Duodenal mucosa (tissue), 2 donors: ENCODE data around the gene LCN2.
A peak's percentile ranks its signal among the peaks of the same experiment; 100 is the strongest.

ENCODE experiments used
- H3K27ac ChIP-seq: one replicate; pipeline ENCODE4 v1.7.0; 2013; ENCODE audit warnings: low read depth, low read length
- H3K27me3 ChIP-seq, 2 donors: one replicate each; pipeline ENCODE4 v1.7.0; 2013; ENCODE audit warnings: low read length in 2 of 2, control low read depth in 1 of 2; ENCODE audit not compliant: insufficient read depth in 2 of 2, control insufficient read depth in 1 of 2
- H3K36me3 ChIP-seq, 2 donors: one replicate each; pipeline ENCODE4 v1.7.0; 2013; ENCODE audit warnings: low read length in 2 of 2, control low read depth in 1 of 2; ENCODE audit not compliant: insufficient read depth in 2 of 2, control insufficient read depth in 1 of 2
- H3K4me1 ChIP-seq, 2 donors: one replicate each; pipeline ENCODE4 v1.7.0; 2013; ENCODE audit warnings: low read length in 2 of 2, control low read depth in 1 of 2; ENCODE audit not compliant: insufficient read depth in 2 of 2, control insufficient read depth in 1 of 2
- H3K4me3 ChIP-seq, 2 donors: one replicate each; pipeline ENCODE4 v1.7.0; 2013; ENCODE audit warnings: low read length in 2 of 2, low read depth in 1 of 2
- H3K9ac ChIP-seq, 2 donors: one replicate each; pipeline ENCODE4 v1.7.0; 2013; ENCODE audit warnings: low read length in 2 of 2, low read depth in 1 of 2
- H3K9me3 ChIP-seq, 2 donors: one replicate each; pipeline ENCODE4 v1.7.0; 2013; ENCODE audit warnings: low read length in 2 of 2, control low read depth in 1 of 2; ENCODE audit not compliant: control insufficient read depth in 1 of 2

Gene LCN2

GRCh38 chr9:128160603-128160987 is 11.3 kb downstream of the LCN2 start:
- H3K4me1 ChIP-seq: peaks cover 14 to 16% of the 10 kb centered on the region in 2 donors
- no peaks in the 10 kb centered on the region for H3K27me3 ChIP-seq
- no peak overlapping the region for H3K27ac ChIP-seq
- peaks cover 0 to 22% of the 10 kb centered on the region in 2 donors for H3K36me3 ChIP-seq
- H3K9ac ChIP-seq: peak overlapping the region; percentile 81 to 86
- H3K4me3 ChIP-seq: peak overlapping the region; percentile 80 to 88
- H3K9me3 ChIP-seq: no peaks in the 10 kb centered on the region

GRCh38 chr9:128161215-128161902 is 12.1 kb downstream of the LCN2 start:
- Histone ChIP-seq H3K4me1 (peaks cover 14 to 16% of the 10 kb centered on the region in 2 donors), H3K4me3 (peak overlapping the region; percentile 80 to 88), H3K36me3 (peaks cover under 1 to 29% of the 10 kb centered on the region in 2 donors), H3K9ac (peak overlapping the region in 1 of 2 donors; percentile 86), H3K9me3 (no peaks in the 10 kb centered on the region), H3K27me3 (no peaks in the 10 kb centered on the region), H3K27ac (no peak overlapping the region)

GRCh38 chr9:128162215-128163026 is 13.2 kb downstream of the LCN2 start:
- H3K27ac ChIP-seq: no peak overlapping the region
- no peak overlapping the region for H3K4me3 ChIP-seq
- no peaks in the 10 kb centered on the region for H3K9me3 ChIP-seq
- no peak overlapping the region for H3K9ac ChIP-seq
- no peaks in the 10 kb centered on the region for H3K27me3 ChIP-seq
- H3K4me1 ChIP-seq: peaks cover 14 to 16% of the 10 kb centered on the region in 2 donors
- H3K36me3 ChIP-seq: peaks cover 12 to 40% of the 10 kb centered on the region in 2 donors

DNA sequence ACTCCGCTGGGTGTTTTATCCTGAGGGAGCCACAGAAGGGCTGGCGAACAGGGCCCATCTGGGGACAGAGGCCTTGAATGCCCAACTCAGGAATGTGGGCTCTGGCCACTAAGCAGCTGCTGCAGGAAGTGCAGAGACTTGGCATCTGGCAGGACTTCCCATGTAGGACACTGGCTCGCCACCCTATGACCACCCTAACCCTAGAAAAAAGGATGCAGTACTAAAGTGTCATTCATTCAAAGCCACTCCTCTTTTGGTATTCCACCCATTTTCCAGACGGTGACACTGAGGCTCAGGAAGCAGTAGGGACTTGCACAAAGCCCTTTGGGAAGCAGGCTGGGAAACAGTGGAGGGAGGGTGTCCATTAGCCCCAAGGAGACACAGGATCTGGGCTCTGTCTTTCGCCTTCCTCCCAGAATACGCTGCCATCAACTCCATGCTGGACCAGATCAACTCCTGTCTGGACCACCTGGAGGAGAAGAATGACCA is 13.8 kb downstream of the LCN2 start:
- Histone ChIP-seq H3K9ac (no peak overlapping the region), H3K4me1 (peaks cover 14 to 16% of the 10 kb centered on the region in 2 donors), H3K27ac (no peak overlapping the region), H3K27me3 (no peaks in the 10 kb centered on the region), H3K36me3 (peaks cover 16 to 46% of the 10 kb centered on the region in 2 donors), H3K4me3 (no peak overlapping the region), H3K9me3 (no peaks in the 10 kb centered on the region)

DNA sequence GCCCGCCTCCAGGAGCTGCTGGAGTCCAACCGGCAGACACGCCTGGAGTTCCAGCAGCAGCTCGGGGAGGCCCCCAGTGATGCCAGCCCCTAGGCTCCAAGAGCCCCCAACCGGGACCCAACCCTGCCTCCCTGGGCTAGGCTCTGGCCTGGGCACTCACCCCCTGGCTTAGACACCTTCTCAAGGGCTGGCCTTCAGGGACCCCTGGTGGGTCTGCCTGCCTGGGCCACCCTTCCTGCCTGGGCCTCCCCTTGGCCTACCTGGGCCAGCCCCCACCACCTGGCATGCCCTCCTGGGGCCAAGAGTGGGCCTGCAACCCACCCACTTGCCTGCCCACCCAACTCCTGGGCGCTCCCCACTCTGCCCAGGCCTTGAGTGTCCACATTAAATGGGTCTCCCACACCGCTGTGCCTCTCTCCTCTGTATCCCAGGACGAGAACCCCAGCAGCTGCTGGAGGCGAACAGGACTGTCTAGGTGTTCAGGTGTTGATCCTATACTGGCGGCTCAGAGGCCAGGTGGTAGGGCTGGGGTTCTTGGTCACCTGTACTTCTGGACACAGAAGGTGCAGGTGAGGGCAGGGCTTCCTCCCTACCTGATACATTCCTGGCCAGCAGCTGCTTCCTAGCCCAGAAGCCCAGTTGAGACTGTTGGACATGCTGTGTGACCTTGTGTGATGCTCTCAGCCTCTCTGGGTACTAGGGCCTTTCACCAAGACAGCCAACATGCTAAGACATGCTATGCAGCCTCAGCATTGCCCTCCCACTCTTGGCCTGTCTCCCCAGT is 14.5 kb downstream of the LCN2 start:
- no peaks in the 10 kb centered on the region for H3K27me3 ChIP-seq
- peaks cover 14 to 16% of the 10 kb centered on the region in 2 donors for H3K4me1 ChIP-seq
- no peak overlapping the region for H3K27ac ChIP-seq
- no peaks in the 10 kb centered on the region for H3K9me3 ChIP-seq
- no peak overlapping the region for H3K4me3 ChIP-seq
- peaks cover 16 to 52% of the 10 kb centered on the region in 2 donors for H3K36me3 ChIP-seq
- no peak overlapping the region for H3K9ac ChIP-seq

DNA sequence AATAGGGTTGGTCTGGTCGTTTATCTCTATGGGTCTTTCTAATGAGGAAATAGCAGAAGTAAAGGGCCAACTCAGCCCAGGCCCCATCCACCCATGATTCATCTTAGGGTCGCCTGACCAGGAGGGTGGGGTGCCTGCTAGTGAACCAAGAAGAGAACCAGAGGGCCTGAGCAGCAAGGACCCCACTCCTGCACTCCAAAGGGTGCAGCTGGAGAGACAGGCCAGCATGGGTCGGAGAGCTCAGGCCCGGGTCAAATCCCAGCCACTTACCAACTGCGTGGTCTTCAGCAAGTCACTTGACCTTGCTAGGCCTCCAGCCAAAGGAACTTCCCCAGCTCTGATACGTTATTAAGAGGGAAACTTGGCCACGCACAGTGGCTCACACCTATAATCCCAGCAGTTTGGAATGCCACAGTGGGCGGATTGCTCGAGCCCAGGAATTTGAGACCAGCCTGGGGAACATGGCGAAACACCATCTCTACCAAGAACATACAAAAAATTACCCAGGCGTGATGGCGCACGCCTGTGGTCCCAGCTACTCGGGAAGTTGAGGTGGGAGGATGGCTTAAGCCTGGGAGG is 15.1 kb downstream of the LCN2 start:
- Histone ChIP-seq H3K27ac (no peak overlapping the region), H3K4me1 (peaks cover 12 to 14% of the 10 kb centered on the region in 2 donors), H3K36me3 (peaks cover 20 to 58% of the 10 kb centered on the region in 2 donors), H3K4me3 (no peak overlapping the region), H3K27me3 (no peaks in the 10 kb centered on the region), H3K9me3 (no peaks in the 10 kb centered on the region), H3K9ac (no peak overlapping the region)

GRCh38 chr9:128166169-128166568 is 16.9 kb downstream of the LCN2 start:
- Histone ChIP-seq H3K9ac (no peak overlapping the region), H3K27ac (no peak overlapping the region), H3K4me3 (no peak overlapping the region), H3K27me3 (no peaks in the 10 kb centered on the region), H3K4me1 (peaks cover 2 to 4% of the 10 kb centered on the region in 2 donors), H3K9me3 (no peaks in the 10 kb centered on the region), H3K36me3 (peaks cover 26 to 75% of the 10 kb centered on the region in 2 donors)

DNA sequence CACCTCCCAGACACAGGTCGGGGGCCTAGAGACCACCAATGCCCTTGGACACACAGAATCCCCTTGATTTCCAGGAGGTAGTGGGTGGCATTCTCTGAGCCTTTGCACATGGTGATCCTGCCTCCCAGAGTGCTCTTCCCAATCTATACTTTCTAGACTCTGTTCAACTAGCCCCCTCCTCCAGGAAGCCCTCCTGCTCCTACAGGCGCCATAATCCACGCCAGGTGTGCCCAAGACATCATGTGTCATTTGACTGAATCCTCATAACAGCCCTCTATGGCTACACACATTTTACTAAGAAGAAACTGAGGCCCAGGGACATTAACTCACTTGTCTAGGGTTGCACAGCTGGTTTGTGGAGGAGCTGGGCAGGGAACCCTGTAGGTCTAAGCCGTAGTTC is 18.0 kb downstream of the LCN2 start:
- no peaks in the 10 kb centered on the region for H3K9me3 ChIP-seq
- H3K27ac ChIP-seq: no peak overlapping the region
- H3K27me3 ChIP-seq: no peaks in the 10 kb centered on the region
- H3K4me3 ChIP-seq: no peak overlapping the region
- no peak overlapping the region for H3K9ac ChIP-seq
- H3K4me1 ChIP-seq: no peaks in the 10 kb centered on the region
- H3K36me3 ChIP-seq: peaks cover 26 to 75% of the 10 kb centered on the region in 2 donors

DNA sequence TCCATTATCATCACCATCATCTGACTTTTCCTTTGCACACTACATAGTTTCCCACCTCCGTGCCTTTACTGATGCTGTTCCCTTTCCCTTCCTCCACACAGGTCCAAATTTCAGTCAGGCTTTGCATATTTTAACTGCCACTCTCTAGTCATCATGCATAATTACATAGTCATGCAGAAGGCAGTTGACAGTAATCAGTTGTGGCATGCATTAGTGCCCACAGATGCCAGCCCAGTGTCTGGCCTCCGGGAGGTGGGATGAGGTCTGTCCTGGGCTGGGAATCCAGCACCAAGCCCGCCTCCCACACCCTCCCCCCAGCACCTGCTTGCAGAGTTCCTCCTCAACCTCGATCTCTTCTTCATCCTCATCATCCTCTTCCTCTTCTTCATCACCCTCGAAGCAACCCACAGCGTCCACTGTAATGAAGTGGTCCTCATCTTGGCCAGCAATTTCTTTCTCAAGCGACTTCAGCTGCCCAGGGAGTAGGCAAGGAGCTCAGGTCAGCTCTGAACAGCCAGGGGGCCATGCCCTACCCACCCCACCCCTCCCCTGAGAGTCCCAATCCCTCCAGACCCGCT is 19.6 kb downstream of the LCN2 start:
- peaks cover 26 to 62% of the 10 kb centered on the region in 2 donors for H3K36me3 ChIP-seq
- no peak overlapping the region for H3K9ac ChIP-seq
- no peaks in the 10 kb centered on the region for H3K9me3 ChIP-seq
- H3K27ac ChIP-seq: no peak overlapping the region
- no peak overlapping the region for H3K4me3 ChIP-seq
- H3K27me3 ChIP-seq: no peaks in the 10 kb centered on the region
- H3K4me1 ChIP-seq: no peaks in the 10 kb centered on the region
